K562 (cell line): Measurements from ENCODE around the gene CCDC69. TPM values are rescaled to one million over a fixed set of nuclear protein-coding genes. Genes with fewer than 3 reads are reported as not detected.

Experiments
- ATAC-seq: fragments of 200-7000 bp; cut with Tn5 transposase; 3 replicates; pipeline ENCODE4 v1.9.1; 2020; ENCODE audit warnings: moderate library complexity
- BruUV-seq: library from RNA; stranded (reverse); fragments of 400-500 nt; replicated peaks from 2 replicates; lab custom pipeline; 2021; lab: Mats Ljungman, UMichigan
- CTCF ChIA-PET: fragments of 300-600 bp; formaldehyde crosslinking; extraction: SDS; loops from one replicate; lab custom pipeline; 2021; ENCODE audit warnings: low intra/inter-chr PET ratio; lab: Yijun Ruan, JAX
- POLR2A ChIA-PET: fragments of 300-600, 350-650 bp; sonication (Branson Sonifier 250); formaldehyde crosslinking; extraction: SDS; loops from one replicate; lab custom pipeline; 2021; ENCODE audit warnings: antibody characterized with exemption, inconsistent platforms; lab: Yijun Ruan, JAX
- DNase-seq, 4 experiments: peaks; one replicate each; pipeline versions ENCODE4 v3.0.0 to v3.0.0-alpha.2; 2011 to 2018; ENCODE audit warnings: low spot score in 3 of 4, mixed read lengths in 3 of 4; ENCODE audit errors: extremely low read depth in 1 of 4
- FAIRE-seq: peaks from 2 replicates; lab custom pipeline; 2011; peaks lifted over from hg19 to GRCh38; lab: Jason Lieb, UNC
- H2AFZ ChIP-seq: 2 replicates; pipeline ENCODE4 v1.6.0; 2011; ENCODE audit warnings: low read depth, low read length, control low read depth, inconsistent platforms
- H3K27ac ChIP-seq: fragments of 200-600 bp; 3 replicates; pipeline ENCODE4 v1.8.0; 2011; ENCODE audit warnings: low read depth, mild to moderate bottlenecking, control low read depth, inconsistent platforms, low read length, moderate library complexity, mixed read lengths; ENCODE audit errors: extremely low read depth
- H3K27me3 ChIP-seq, 2 experiments: fragments of 300-600 bp in 1 of 2; 2 replicates in 1 of 2; 3 replicates in 1 of 2; pipeline versions ENCODE4 v1.6.0 to v1.8.0; 2011; ENCODE audit warnings: inconsistent platforms in 2 of 2, low read length in 2 of 2, mild to moderate bottlenecking in 1 of 2, mixed read lengths in 1 of 2, moderate library complexity in 1 of 2; ENCODE audit not compliant: control insufficient read depth in 2 of 2, insufficient read depth in 2 of 2
- H3K36me3 ChIP-seq: fragments of 300-600 bp; 3 replicates; pipeline ENCODE4 v1.8.0; 2011; ENCODE audit warnings: mild to moderate bottlenecking, low read length, inconsistent platforms; ENCODE audit not compliant: control insufficient read depth, insufficient read depth
- H3K4me1 ChIP-seq, 2 experiments: fragments of 200-600 bp in 1 of 2; replicated peaks in 1 of 2; 2 replicates in 1 of 2; 3 replicates in 1 of 2; pipeline versions ENCODE4 v1.5.1 to v1.8.0; 2011; ENCODE audit warnings: inconsistent platforms in 2 of 2, low read length in 2 of 2, mild to moderate bottlenecking in 1 of 2, mixed read lengths in 1 of 2, moderate library complexity in 1 of 2; ENCODE audit not compliant: control insufficient read depth in 2 of 2, insufficient read depth in 2 of 2
- H3K4me2 ChIP-seq: 2 replicates; pipeline ENCODE4 v1.6.1; 2011; ENCODE audit warnings: low read length, control low read depth, inconsistent platforms, mixed read lengths; ENCODE audit not compliant: insufficient read depth
- H3K4me3 ChIP-seq: fragments of 200-600 bp; sonication (generic), shearing (Covaris generic); 2 replicates; pipeline ENCODE4 v1.5.1; 2016; ENCODE audit warnings: control low read depth, inconsistent platforms
- H3K79me2 ChIP-seq: fragments of 200-600 bp; 3 replicates; pipeline ENCODE4 v1.8.0; 2011; ENCODE audit warnings: low read length, inconsistent platforms; ENCODE audit not compliant: control insufficient read depth, insufficient read depth
- H3K9ac ChIP-seq, 2 experiments: 2 replicates each; pipeline versions ENCODE4 v1.6.0 to v1.6.1; 2011; ENCODE audit warnings: low read depth in 2 of 2, low read length in 2 of 2, control low read depth in 1 of 2, inconsistent platforms in 1 of 2, mild to moderate bottlenecking in 1 of 2, mixed read lengths in 1 of 2; ENCODE audit not compliant: insufficient read depth in 1 of 2
- H3K9me1 ChIP-seq: one replicate; pipeline ENCODE4 v1.6.0; 2011; ENCODE audit warnings: inconsistent platforms, mild to moderate bottlenecking, low read length, moderate library complexity; ENCODE audit not compliant: control insufficient read depth, insufficient read depth
- H3K9me3 ChIP-seq: replicated peaks from 2 replicates; pipeline ENCODE4 v1.5.1; 2011; ENCODE audit warnings: low read depth, low read length, inconsistent platforms; ENCODE audit not compliant: control insufficient read depth, insufficient read depth
- H4K20me1 ChIP-seq: replicated peaks from 2 replicates; pipeline ENCODE4 v1.6.1; 2011; ENCODE audit warnings: low read length, inconsistent platforms, mixed read lengths; ENCODE audit not compliant: control insufficient read depth, insufficient read depth
- BHLHE40 ChIP-seq: IDR thresholded peaks from 2 replicates; pipeline ENCODE4 v1.6.1; 2011; ENCODE audit warnings: low read length, improper control_type of control experiment
- CBX3 ChIP-seq, 2 experiments: IDR thresholded peaks; 1 replicate in 1 of 2; 2 replicates in 1 of 2; pipeline ENCODE4 v1.6.1; 2012; ENCODE audit warnings: inconsistent platforms in 2 of 2, low read length in 2 of 2, borderline replicate concordance in 1 of 2, control low read depth in 1 of 2
- CEBPZ ChIP-seq: fragments of 150-350 bp; IDR thresholded peaks from 2 replicates; pipeline ENCODE4 v1.6.1; 2014; ENCODE audit warnings: low read depth, mild to moderate bottlenecking, low read length, borderline replicate concordance
- CREB3L1 ChIP-seq: fragments of 450-650 bp; IDR thresholded peaks from 2 replicates; pipeline ENCODE4 v1.6.1; 2014; ENCODE audit warnings: low read depth, mild to moderate bottlenecking, moderate library complexity, borderline replicate concordance
- ELF2 ChIP-seq: fragments of 250-450 bp; sonication (Bioruptor Pico); IDR thresholded peaks from 2 replicates; pipeline ENCODE4 v1.5.0; 2021; ENCODE audit warnings: mild to moderate bottlenecking
- HDAC2 ChIP-seq: fragments of 450-650 bp; IDR thresholded peaks from 2 replicates; pipeline ENCODE4 v1.6.1; 2016; ENCODE audit warnings: mild to moderate bottlenecking
- MED1 ChIP-seq: sonication (generic); formaldehyde crosslinking; IDR thresholded peaks from 2 replicates; pipeline ENCODE4 v1.8.1; 2023; ENCODE audit warnings: missing genetic modification reagents, borderline replicate concordance
- NR2F6 ChIP-seq: fragments of 450-650 bp; formaldehyde crosslinking; IDR thresholded peaks from 2 replicates; pipeline ENCODE4 v1.4.0; 2020; ENCODE audit warnings: mild to moderate bottlenecking
- RBM34 ChIP-seq: fragments of 200-400 bp; formaldehyde crosslinking; IDR thresholded peaks from 2 replicates; pipeline ENCODE4 v1.6.1; 2018; ENCODE audit warnings: low read length, borderline replicate concordance; ENCODE audit not compliant: insufficient read depth
- RUNX1 ChIP-seq: sonication (generic); IDR thresholded peaks from 2 replicates; pipeline ENCODE4 v1.6.1; 2016; ENCODE audit warnings: antibody characterized with exemption, low read depth
- SIN3B ChIP-seq: fragments of 450-650 bp; IDR thresholded peaks from 2 replicates; pipeline ENCODE4 v1.6.1; 2017; ENCODE audit warnings: low read depth, mild to moderate bottlenecking, moderate library complexity
- TRIM28 ChIP-seq: fragments of 450-650 bp; IDR thresholded peaks from 2 replicates; pipeline ENCODE4 v1.6.1; 2017
- WGBS: fragments of 100-300 bp; shearing (Covaris generic); methylation state at CpG from one replicate; pipeline ENCODE4 v1.1.6; 2016; ENCODE audit warnings: low coverage, mixed read lengths; ENCODE audit not compliant: insufficient coverage; ENCODE audit errors: missing lambda C conversion rate; 5-methylcytosine and 5-hydroxymethylcytosine counted together
- in situ Hi-C: fragments of 300-500 bp; cut with MboI; formaldehyde crosslinking; loops from 4 replicates; pipeline ENCODE4 v1.15.0; 2018; ENCODE audit warnings: inconsistent platforms, mixed read lengths
- intact Hi-C: fragments of 100-400 bp; cut with micrococcal nuclease; formaldehyde crosslinking; loops from 2 replicates; pipeline ENCODE4 v1.14.2; 2022
- polyA plus RNA-seq, 8 experiments: library from polyadenylated mRNA; depleted of rRNA in 4 of 8; stranded (reverse) in 5 of 8; unstranded in 3 of 8; fragments of >200 nt; fragmentation: Nextera tagmentation in 2 of 8; fragmentation: Illumina TruSeq in 1 of 8; extraction: Ambion mirVana in 2 of 8; extraction: Trizol in 1 of 8; gene quantifications; 2 replicates each; pipeline versions ENCODE4 v1.2.1 to v1.2.3, GENCODE V29; 2011 to 2014; ENCODE audit warnings: inconsistent platforms in 1 of 8, missing spikeins in 1 of 8
- total RNA-seq, 7 experiments: library from RNA; depleted of rRNA in 6 of 7; stranded (reverse); fragments of >200 nt in 6 of 7; fragmentation: Illumina TruSeq in 2 of 7; extraction: Trizol in 2 of 7; gene quantifications; 2 replicates each; pipeline versions ENCODE4 v1.2.1 to v1.2.3, GENCODE V29; 2011 to 2021; ENCODE audit warnings: low replicate concordance in 1 of 7
- TF ChIP-seq, protein P1 (sequence below): fragments of 200-800 bp; sonication (Bioruptor generic); IDR thresholded peaks from 2 replicates; pipeline ENCODE4 v1.6.1; 2017; ENCODE audit warnings: missing genetic modification characterization, missing compliant biosample characterization
- TF ChIP-seq, protein P2 (sequence below): fragments of 250-450 bp; sonication (Bioruptor Pico); IDR thresholded peaks from 2 replicates; pipeline ENCODE4 v1.4.0; 2020

CCDC69 gene
- total and polyA plus RNA-seq, 9 of the 15 experiments (the other 6 are each of a cell fraction or from before 2014, with no cell fraction given) = 0.65 to 12.2 (median 7.6) TPM

- no peaks in the 10 kb centered on the region for H3K79me2 ChIP-seq
- ATAC-seq (no peak), FAIRE-seq (no peak), DNase-seq (no peak)
- ChIA-PET CTCF (no interaction called here), POLR2A (interaction anchor here (0.5 to 1.6 kb wide), 4 partner anchors 28 to 158 kb away, joined by 3 to 4 read pairs (median 3); no protein-coding TSS in a partner anchor)
- no peaks in the 10 kb centered on the region for H3K9me3 ChIP-seq
- in situ Hi-C loops (no loop called here), intact Hi-C loops (no loop called here)
- H3K9me1 ChIP-seq = no peaks in the 10 kb centered on the region
- peaks cover 3 to 5% of the 10 kb centered on the region in 2 experiments; a peak in 3 of 5 replicates for H3K4me1 ChIP-seq
- no peaks in the 10 kb centered on the region for H4K20me1 ChIP-seq
- H2AFZ ChIP-seq = no peak overlapping the region
- WGBS = 21% methylated on average over 4 of the region's 4 CpGs
- BruUV-seq = no TSS peak
- no peak overlapping the region for H3K9ac ChIP-seq
- H3K27ac ChIP-seq = no peak overlapping the region
- H3K36me3 ChIP-seq = no peaks in the 10 kb centered on the region
- H3K4me2 ChIP-seq = no peak overlapping the region
- H3K27me3 ChIP-seq = peaks cover 0 to 6% of the 10 kb centered on the region in 2 experiments; a peak in 3 of 5 replicates
- H3K4me3 ChIP-seq = no peak overlapping the region
- TF ChIP-seq, protein P1, sequence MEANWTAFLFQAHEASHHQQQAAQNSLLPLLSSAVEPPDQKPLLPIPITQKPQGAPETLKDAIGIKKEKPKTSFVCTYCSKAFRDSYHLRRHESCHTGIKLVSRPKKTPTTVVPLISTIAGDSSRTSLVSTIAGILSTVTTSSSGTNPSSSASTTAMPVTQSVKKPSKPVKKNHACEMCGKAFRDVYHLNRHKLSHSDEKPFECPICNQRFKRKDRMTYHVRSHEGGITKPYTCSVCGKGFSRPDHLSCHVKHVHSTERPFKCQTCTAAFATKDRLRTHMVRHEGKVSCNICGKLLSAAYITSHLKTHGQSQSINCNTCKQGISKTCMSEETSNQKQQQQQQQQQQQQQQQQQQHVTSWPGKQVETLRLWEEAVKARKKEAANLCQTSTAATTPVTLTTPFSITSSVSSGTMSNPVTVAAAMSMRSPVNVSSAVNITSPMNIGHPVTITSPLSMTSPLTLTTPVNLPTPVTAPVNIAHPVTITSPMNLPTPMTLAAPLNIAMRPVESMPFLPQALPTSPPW (CRISPR knock-in tag) = no peak
- TF ChIP-seq BHLHE40 (no peak), RBM34 (no peak), TRIM28 (no peak), RUNX1 (no peak), NR2F6 (CRISPR knock-in tag) (no peak), SIN3B (no peak), HDAC2 (no peak), CEBPZ (no peak), MED1 (CRISPR knock-in tag) (no peak), ELF2 (CRISPR knock-in tag) (no peak), CREB3L1 (no peak), CBX3 (IDR thresholded peaks at IDR 0.05; ENCODE audit: borderline replicate concordance in 1 of 2, low read length in 2 of 2) (no peak)
- TF ChIP-seq, protein P2, sequence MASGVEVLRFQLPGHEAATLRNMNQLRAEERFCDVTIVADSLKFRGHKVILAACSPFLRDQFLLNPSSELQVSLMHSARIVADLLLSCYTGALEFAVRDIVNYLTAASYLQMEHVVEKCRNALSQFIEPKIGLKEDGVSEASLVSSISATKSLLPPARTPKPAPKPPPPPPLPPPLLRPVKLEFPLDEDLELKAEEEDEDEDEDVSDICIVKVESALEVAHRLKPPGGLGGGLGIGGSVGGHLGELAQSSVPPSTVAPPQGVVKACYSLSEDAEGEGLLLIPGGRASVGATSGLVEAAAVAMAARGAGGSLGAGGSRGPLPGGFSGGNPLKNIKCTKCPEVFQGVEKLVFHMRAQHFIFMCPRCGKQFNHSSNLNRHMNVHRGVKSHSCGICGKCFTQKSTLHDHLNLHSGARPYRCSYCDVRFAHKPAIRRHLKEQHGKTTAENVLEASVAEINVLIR (CRISPR knock-in tag) = no peak
Observed at GRCh38 chr5:151243127-151243526, 19.2 kb upstream of the CCDC69 start.
